OCI-M2 (cell line): ENCODE data around the gene SHISA9.

Source experiments
- DNase-seq: peaks from one replicate; lab custom pipeline; 2025; ENCODE audit not compliant: unreplicated experiment; lab: John Stamatoyannopoulos, UW

Gene SHISA9

DNA sequence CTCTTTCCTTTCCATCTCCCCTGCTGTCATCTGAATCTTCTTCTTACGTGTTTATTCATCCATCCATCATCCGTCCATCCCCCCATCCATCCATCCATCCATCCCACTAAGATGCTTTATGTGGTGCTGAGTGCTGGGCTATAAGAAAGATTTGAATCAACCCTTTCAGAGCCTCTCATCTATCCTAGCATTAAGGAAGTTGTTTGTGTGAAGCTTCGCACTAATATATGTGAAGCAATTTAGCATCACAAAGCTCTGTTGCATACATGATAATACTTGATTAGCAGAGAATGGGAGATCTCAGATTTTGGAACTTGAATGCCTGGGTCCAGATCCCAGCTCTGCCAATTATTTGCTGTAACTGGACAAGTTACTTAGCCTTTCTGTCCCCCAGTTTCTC, 255.7 kb downstream of the SHISA9 start:
- no peak for DNase-seq

DNA sequence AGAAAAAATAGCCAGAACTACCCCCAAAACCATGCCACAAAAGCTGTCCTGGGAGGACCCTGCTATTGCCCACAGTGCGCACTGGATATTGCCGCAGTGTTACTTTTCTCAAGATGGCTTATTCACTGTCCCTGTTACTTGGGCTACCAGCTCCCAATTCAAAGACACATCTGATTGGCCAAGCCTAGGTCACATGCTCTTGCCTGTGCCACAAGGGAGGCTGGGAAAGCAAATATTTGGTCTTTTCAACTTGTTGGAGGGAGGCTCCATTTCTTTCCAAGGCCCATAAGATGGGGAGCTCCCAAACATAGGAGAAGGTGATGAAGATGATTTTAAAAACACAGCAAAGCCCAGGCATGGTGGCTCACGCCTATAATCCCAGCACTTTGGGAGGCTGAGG, 257.0 kb downstream of the SHISA9 start:
- DNase-seq, result no peak

GRCh38 chr16:13165024-13165423, 263.6 kb downstream of the SHISA9 start:
- no peak for DNase-seq

- no peak for DNase-seq
These were observed 266.7 kb downstream of the SHISA9 start for GRCh38 chr16:13168091-13168572.

DNA sequence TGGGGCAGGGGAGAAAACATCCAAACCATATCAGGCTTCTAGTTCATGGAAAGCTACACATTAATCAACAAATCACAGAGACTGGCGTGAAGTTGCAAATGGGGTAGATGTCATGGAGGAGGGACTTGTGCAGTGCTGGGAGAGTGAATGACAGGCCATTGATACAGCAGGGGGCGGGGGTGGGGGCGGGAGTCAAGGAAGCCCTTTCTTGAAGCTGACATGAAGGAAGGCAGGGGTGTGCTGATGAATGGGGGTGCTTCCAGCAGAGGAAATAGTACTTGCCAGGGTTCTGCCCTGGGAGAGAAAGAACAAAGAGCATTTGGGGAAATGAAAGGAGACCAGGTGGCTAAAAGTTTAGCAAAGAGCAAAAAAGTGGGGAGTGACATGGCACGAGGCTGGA, 269.9 kb downstream of the SHISA9 start:
- DNase-seq, result no peak

DNA sequence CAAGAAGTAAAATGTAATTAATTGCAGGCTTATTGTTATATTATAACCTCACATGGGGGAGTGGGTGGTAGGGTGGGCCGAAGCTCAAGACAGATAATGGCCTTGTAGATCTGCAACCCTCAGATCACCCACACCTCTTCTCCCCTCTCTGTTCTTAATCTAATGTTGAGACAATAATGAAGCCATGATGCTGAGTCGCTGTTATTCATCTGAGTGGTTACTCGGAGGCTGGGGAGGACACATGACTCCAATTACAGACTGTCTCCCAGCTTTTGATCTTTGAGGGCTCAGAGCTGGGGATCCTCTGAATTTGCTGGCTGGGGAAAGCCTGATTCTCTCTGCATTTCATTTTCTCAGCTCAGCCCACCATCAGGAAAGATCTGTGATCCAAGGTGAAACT, 275.3 kb downstream of the SHISA9 start:
- no peak for DNase-seq

GRCh38 chr16:13178318-13178717, 276.9 kb downstream of the SHISA9 start:
- DNase-seq, result no peak

GRCh38 chr16:13181432-13181831, 280.0 kb downstream of the SHISA9 start:
- no peak for DNase-seq

DNA sequence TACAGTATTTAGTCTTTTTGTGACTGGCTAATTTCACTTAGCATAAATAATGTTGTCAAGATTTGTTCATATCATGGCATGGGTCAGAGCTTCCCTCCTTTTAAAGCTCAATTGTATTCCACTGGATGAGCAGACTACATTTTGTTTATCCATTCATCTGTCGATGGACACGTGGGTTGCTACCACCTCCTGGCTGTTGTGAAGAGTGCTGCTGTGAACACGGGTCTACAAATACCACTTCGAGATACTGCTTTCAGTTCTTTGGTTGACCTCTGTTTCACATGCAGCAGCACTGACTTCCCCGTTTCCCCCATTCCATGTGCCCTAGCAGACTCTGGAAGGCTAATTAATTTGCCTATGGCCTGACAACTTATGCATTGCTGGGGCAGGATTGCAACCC, 285.4 kb downstream of the SHISA9 start:
- DNase-seq, result no peak

DNA sequence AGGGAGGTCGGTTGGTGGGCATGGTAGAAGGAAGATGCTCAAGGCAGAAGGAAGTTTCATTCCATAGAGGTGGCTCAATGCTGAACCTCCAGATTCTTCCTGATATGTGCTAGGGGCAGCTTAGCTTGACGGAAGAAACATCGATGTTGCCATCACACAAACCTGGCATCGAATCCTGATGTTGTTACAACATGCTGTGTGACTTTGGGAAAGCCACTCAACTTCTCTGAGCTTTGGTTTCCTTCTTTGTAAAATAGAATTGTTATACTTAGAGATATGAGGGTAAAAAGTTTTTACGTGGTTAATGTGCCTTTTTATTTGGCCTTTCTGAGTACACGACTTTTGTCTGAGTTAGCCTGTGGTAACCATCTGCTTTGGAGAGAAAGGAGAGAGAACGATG, 287.9 kb downstream of the SHISA9 start:
- DNase-seq, result no peak

DNA sequence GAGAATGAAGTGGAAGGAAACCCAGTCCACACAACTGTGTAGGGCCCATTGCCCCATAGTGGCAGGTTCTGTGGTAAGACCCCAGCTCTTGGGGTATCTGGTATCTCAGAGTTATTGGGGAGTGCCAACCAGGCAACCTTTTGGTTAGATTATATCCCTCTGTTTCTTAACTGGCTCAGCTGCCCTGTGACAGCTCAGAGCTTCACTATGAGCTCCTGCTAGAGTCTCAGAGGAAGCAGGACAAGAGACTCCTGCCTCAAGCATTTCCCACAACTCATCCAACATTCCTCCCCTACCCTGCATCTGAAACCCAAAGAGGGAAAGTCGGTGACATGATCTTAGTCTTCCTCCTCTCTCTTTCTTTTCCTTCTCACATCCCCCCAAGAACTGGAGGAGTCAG, 292.3 kb downstream of the SHISA9 start:
- DNase-seq, result no peak

DNA sequence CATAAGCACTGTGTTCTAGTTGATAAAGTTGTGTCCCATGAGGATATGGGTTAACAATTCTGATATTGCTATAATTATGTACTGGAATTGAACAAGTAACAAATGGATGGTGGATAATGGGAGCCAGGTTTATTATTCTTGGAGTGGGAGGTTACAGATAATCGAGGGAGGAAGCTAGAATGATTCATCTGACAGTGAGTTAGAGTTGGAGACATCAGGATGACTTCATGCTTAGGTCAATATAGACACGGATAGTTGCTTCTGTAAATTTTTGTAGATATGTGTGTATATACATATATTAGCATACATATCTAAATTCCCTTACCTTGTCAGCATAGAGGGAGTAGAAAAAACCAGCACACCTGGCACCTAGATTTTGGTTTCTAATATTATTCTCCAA, 293.4 kb downstream of the SHISA9 start:
- DNase-seq, result no peak

- DNase-seq, result no peak
These were observed 302.3 kb downstream of the SHISA9 start for GRCh38 chr16:13203725-13204124.

DNA sequence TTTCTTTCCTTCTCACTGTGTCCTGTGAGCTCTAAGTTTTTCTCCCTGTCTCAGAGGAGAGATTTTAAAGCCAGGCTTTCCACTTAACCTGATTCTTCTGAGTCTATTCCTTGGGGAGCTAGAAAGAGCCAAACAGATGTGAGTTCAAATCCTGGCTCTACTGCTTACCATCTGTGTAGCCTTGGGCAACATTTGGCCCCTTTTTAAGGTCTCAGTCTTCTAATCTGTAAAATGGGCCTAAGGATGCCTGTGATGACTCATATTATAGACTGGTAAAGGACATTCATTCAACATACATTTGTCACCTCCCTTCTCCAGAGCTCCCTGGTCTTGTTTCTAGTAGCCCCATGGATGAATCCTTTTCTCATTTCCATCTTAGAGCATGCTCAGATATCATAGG, 304.0 kb downstream of the SHISA9 start:
- no peak for DNase-seq

DNA sequence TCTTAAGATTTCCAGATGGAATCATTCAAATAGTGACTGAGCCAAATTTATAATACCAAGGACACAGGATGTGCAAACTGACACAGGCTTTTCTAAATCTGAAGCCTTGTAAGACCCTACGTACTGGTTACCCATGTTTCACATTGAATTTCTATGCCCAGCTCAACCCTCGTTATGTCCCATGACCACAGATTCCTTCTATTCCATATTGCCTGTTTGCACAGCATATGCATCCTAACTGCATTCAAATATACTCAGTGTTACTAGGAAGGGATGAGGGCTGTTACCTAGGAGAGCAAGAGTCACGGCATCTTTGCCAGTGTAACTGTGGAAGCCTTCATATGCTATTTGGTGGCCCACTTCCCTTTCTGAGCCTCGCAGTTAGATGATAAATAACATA, 305.2 kb downstream of the SHISA9 start:
- DNase-seq, result no peak

DNA sequence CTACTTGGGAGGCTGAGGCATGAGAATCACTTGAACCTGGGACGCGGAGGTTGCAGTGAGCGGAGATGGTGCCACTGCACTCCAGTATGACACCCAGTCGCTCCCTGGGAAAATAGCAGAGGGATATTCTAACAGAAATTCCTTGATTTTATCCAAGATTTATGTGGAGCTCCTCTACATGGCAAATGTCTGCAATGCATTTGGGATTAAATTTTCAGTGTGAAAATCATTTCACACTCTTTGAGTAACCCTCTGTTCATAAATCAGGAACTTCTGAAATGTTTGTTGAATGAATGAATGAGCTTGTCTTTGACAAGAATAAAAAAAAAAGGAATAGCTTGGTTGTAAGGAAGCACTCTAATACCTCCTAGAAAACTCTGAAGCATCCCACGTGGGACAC, 305.8 kb downstream of the SHISA9 start:
- DNase-seq, result no peak

- no peak for DNase-seq
These were observed 322.3 kb downstream of the SHISA9 start for GRCh38 chr16:13223666-13224065.

DNA sequence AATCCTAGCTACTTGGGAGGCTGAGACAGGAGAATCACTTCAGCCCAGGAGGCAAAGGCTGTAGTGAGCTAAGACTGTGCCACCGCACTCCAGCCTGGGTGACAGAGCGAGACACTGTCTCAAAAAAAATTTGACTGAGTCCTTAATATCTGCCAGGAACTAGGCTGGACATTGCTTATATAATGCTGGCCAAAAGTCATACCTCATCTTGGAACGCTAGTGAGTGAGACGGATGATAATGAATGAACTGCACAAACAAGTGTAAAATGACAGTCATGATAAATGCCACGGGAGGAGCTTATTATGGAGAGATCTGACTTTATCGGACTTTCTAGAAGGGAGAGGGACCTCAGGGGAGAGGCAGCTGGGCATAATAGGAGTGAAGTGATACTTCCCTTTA, 327.6 kb downstream of the SHISA9 start:
- DNase-seq, result no peak

DNA sequence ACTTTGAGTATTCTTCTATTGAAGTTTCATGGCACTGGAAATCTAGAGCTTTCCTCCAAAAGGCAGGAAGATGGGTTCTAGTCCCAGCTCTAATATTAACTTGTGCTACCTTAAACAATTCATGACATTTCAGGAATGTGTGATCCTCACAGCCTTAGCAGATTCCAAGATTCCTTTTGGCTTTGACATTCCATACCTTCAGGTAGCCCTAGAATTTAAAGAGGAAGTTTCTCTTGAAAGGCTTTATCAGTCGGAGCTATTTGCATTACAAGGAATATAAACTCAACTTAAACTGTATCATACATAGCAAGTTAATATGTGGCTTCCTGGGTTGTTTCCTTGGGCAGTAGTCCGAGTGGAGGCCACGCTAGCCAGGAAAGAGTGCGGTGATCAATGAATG, 330.0 kb downstream of the SHISA9 start:
- no peak for DNase-seq

DNA sequence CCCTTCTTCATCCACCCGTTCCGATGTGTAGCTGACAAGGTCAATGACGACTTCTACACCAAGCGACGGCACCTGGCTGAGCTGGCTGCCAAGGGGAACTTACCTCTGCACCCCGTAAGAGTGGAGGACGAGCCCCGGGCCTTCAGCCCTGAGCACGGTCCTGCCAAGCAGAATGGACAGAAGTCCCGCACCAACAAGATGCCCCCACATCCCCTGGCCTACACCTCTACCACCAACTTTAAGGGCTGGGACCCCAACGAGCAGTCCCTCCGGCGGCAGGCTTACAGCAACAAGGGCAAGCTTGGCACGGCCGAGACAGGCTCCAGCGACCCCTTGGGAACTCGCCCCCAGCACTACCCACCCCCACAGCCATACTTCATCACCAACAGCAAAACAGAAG, 333.6 kb downstream of the SHISA9 start:
- DNase-seq, result no peak

- no peak for DNase-seq
These were observed 334.9 kb downstream of the SHISA9 start for GRCh38 chr16:13236308-13236707.

- DNase-seq, result no peak
These were observed 336.8 kb downstream of the SHISA9 start for GRCh38 chr16:13238182-13238581.

- DNase-seq, result no peak
These were observed 340.8 kb downstream of the SHISA9 start for GRCh38 chr16:13242201-13242600.

GRCh38 chr16:13244770-13245169, 343.4 kb downstream of the SHISA9 start:
- DNase-seq, result no peak
